HCT116 (cell line): ENCODE data around the gene MYLK3. TPM values are rescaled to one million over a fixed set of nuclear protein-coding genes. Genes with fewer than 3 reads are reported as not detected.

Experiments used
- ATAC-seq: fragments of 200-7000 bp; cut with Tn5 transposase; 2 replicates; pipeline ENCODE4 v1.9.1; 2020; ENCODE audit warnings: mild to moderate bottlenecking, moderate library complexity
- BruUV-seq: library from RNA; stranded (reverse); fragments of 400-500 nt; replicated peaks from 2 replicates; lab custom pipeline; 2021; lab: Mats Ljungman, UMichigan
- CTCF ChIA-PET: fragments of 300-600 bp; sonication (Branson Sonifier 250); formaldehyde crosslinking; loops from one replicate; lab custom pipeline; 2021; ENCODE audit warnings: antibody characterized with exemption; lab: Charles Lee
- POLR2A ChIA-PET: fragments of 300-600, 350-600 bp; sonication (Branson Sonifier 250); formaldehyde crosslinking; loops from one replicate; lab custom pipeline; 2021; ENCODE audit warnings: antibody characterized with exemption; lab: Charles Lee
- RAD21 ChIA-PET, 2 experiments: fragments of 300-600 bp; sonication (Branson Sonifier 250); formaldehyde crosslinking; loops; one replicate each; lab custom pipeline; 2023; ENCODE audit warnings: low total read pairs in 2 of 2; ENCODE audit not compliant: uncharacterized antibody in 2 of 2, unreplicated experiment in 2 of 2, low non-redundant PET in 1 of 2; lab: Charles Lee
- DNase-seq: peaks from one replicate; pipeline ENCODE4 v3.0.0-alpha.2; 2010; ENCODE audit warnings: low read depth, low spot score
- H2AFZ ChIP-seq: fragments of 200-600 bp; shearing (Covaris generic), sonication (generic); 2 replicates; pipeline ENCODE4 v1.6.1; 2017; ENCODE audit warnings: low read depth, mixed run types, mixed read lengths, antibody characterized with exemption, low read length; ENCODE audit not compliant: poor library complexity, severe bottlenecking
- H3K27ac ChIP-seq: 2 replicates; pipeline ENCODE4 v1.5.1; 2012; ENCODE audit warnings: low read depth, low read length
- H3K27me3 ChIP-seq: fragments of 200-600 bp; sonication (generic); 2 replicates; pipeline ENCODE4 v1.6.1; 2016; ENCODE audit warnings: mixed run types, low read length, mixed read lengths; ENCODE audit not compliant: insufficient read depth
- H3K36me3 ChIP-seq, 2 experiments: fragments of 200-500 bp in 1 of 2; fragments of 200-600 bp in 1 of 2; sonication (Bioruptor generic) in 1 of 2; sonication (generic) in 1 of 2; 2 replicates each; pipeline versions ENCODE4 v1.5.1 to v1.6.1; 2014 to 2016; ENCODE audit warnings: low read length in 2 of 2, inconsistent platforms in 1 of 2, mixed read lengths in 1 of 2, mixed run types in 1 of 2; ENCODE audit not compliant: insufficient read depth in 2 of 2, control insufficient read depth in 1 of 2
- H3K4me1 ChIP-seq, 2 experiments: fragments of 200-600 bp in 1 of 2; sonication (generic) in 1 of 2; 2 replicates each; pipeline versions ENCODE4 v1.5.1 to v1.6.1; 2012 to 2017; ENCODE audit warnings: low read length in 2 of 2, inconsistent platforms in 1 of 2, mild to moderate bottlenecking in 1 of 2, mixed read lengths in 1 of 2, mixed run types in 1 of 2, moderate library complexity in 1 of 2; ENCODE audit not compliant: insufficient read depth in 2 of 2, control insufficient read depth in 1 of 2
- H3K4me2 ChIP-seq: fragments of 200-600 bp; sonication (generic); 2 replicates; pipeline ENCODE4 v1.6.1; 2017; ENCODE audit warnings: mixed run types, low read length, mixed read lengths
- H3K4me3 ChIP-seq, 2 experiments: fragments of 200-600 bp in 1 of 2; sonication (generic) in 1 of 2; replicated peaks in 1 of 2; 2 replicates each; pipeline ENCODE4 v1.5.1; 2011 to 2016; ENCODE audit warnings: low read length in 2 of 2, control low read depth in 1 of 2, low read depth in 1 of 2, mild to moderate bottlenecking in 1 of 2, mixed read lengths in 1 of 2, mixed run types in 1 of 2
- H3K79me2 ChIP-seq: fragments of 200-600 bp; sonication (generic); 2 replicates; pipeline ENCODE4 v1.6.1; 2017; ENCODE audit warnings: mild to moderate bottlenecking, mixed run types, low read length, moderate library complexity, mixed read lengths; ENCODE audit not compliant: insufficient read depth
- H3K9ac ChIP-seq: fragments of 200-600 bp; sonication (generic); 2 replicates; pipeline ENCODE4 v1.6.1; 2016; ENCODE audit warnings: low read length, mixed read lengths
- H3K9me2 ChIP-seq: fragments of 200-600 bp; sonication (generic), shearing (Covaris generic); 2 replicates; pipeline ENCODE4 v1.6.1; 2017; ENCODE audit warnings: mixed run types, mild to moderate bottlenecking, moderate library complexity; ENCODE audit not compliant: insufficient read depth
- H3K9me3 ChIP-seq, 2 experiments: fragments of 200-500 bp in 1 of 2; fragments of 200-600 bp in 1 of 2; sonication (Bioruptor generic) in 1 of 2; sonication (generic) in 1 of 2; 2 replicates each; pipeline ENCODE4 v1.6.1; 2014 to 2017; ENCODE audit warnings: low read length in 2 of 2, mixed read lengths in 2 of 2, inconsistent platforms in 1 of 2, low read depth in 1 of 2, mild to moderate bottlenecking in 1 of 2, mixed run types in 1 of 2, moderate library complexity in 1 of 2; ENCODE audit not compliant: control insufficient read depth in 1 of 2, insufficient read depth in 1 of 2
- H4K20me1 ChIP-seq: fragments of 200-600 bp; sonication (generic), shearing (Covaris generic); 2 replicates; pipeline ENCODE4 v1.6.1; 2017; ENCODE audit warnings: mixed run types, mild to moderate bottlenecking, moderate library complexity; ENCODE audit not compliant: insufficient read depth
- ATF3 ChIP-seq: IDR thresholded peaks from 2 replicates; pipeline ENCODE4 v1.6.1; 2012
- CBX3 ChIP-seq: IDR thresholded peaks from 2 replicates; pipeline ENCODE4 v1.6.1; 2012; ENCODE audit warnings: low read depth
- EGR1 ChIP-seq: IDR thresholded peaks from 2 replicates; pipeline ENCODE4 v1.6.1; 2012; ENCODE audit warnings: low read depth
- ELF1 ChIP-seq: IDR thresholded peaks from 2 replicates; pipeline ENCODE4 v1.6.1; 2012; ENCODE audit warnings: low read depth, borderline replicate concordance
- EZH2phosphoT487 ChIP-seq: fragments of 200-600 bp; IDR thresholded peaks from 2 replicates; pipeline ENCODE4 v1.6.1; 2018; ENCODE audit warnings: antibody characterized with exemption, borderline replicate concordance
- POLR2A ChIP-seq: IDR thresholded peaks from 2 replicates; pipeline ENCODE4 v1.7.0; 2011; ENCODE audit warnings: borderline replicate concordance; ENCODE audit not compliant: insufficient read depth, insufficient read length; ENCODE audit errors: extremely low read depth
- SIN3A ChIP-seq: IDR thresholded peaks from 2 replicates; pipeline ENCODE4 v1.6.1; 2012; ENCODE audit warnings: low read depth
- SP1 ChIP-seq: IDR thresholded peaks from 2 replicates; pipeline ENCODE4 v1.6.1; 2012; ENCODE audit warnings: low read depth
- YY1 ChIP-seq: IDR thresholded peaks from 2 replicates; pipeline ENCODE4 v1.6.1; 2011; ENCODE audit warnings: low read length, low read depth, moderate library complexity, mild to moderate bottlenecking; ENCODE audit not compliant: insufficient replicate concordance; ENCODE audit errors: extremely low read depth
- ZFX ChIP-seq: fragments of 450-650 bp; IDR thresholded peaks from 2 replicates; pipeline ENCODE4 v1.6.1; 2017
- intact Hi-C: fragments of 100-400 bp; cut with micrococcal nuclease; formaldehyde crosslinking; loops from 2 replicates; pipeline ENCODE4 v1.10.0; 2022
- total RNA-seq: library from RNA; stranded (reverse); gene quantifications from one replicate; pipeline ENCODE4 v1.2.1, GENCODE V29; 2021; ENCODE audit not compliant: unreplicated experiment
- TF ChIP-seq, protein P1 (sequence below): IDR thresholded peaks from 2 replicates; pipeline ENCODE4 v1.6.1; 2011; ENCODE audit warnings: mild to moderate bottlenecking, low read length, moderate library complexity; ENCODE audit not compliant: insufficient replicate concordance; ENCODE audit errors: extremely low read depth
- TF ChIP-seq, protein P2 (sequence below): IDR thresholded peaks from 2 replicates; pipeline ENCODE4 v1.6.1; 2012
- TF ChIP-seq, protein P3 (sequence below), 3 experiments: fragments of 200-600 bp in 1 of 3; sonication (generic) in 1 of 3; IDR thresholded peaks in 2 of 3; conservative IDR thresholded peaks in 1 of 3; 2 replicates each; pipeline ENCODE4 v1.5.1; 2012 to 2017; ENCODE audit warnings: low read depth in 2 of 3, low read length in 2 of 3, antibody characterized with exemption in 1 of 3, borderline replicate concordance in 1 of 3, control low read depth in 1 of 3, mild to moderate bottlenecking in 1 of 3, mixed read lengths in 1 of 3, mixed run types in 1 of 3, moderate library complexity in 1 of 3; ENCODE audit not compliant: insufficient read depth in 1 of 3

The MYLK3 gene
- total RNA-seq, 1 experiment from 2014 or later = 0.22 TPM

DNA sequence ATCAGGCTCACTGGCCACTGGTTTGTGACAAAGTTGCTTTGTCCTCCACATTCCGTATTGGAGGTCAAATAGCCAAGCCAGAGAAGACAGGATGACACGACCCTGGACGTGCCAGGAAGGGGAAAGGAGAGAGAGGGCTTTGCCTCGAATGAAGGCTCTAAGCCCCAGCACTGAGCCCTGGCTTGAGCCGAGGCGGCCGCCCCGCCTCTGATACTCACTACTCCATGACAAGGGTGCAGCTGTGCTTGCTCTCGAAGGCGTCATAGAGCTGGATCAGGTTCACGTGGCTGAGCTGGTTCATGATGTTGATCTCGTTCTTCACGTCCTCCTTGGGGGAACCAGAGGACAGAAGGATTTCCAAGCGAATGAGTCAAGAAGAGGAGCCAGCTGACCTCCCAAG, 19.3 kb downstream of the MYLK3 start:
- ATAC-seq = no peak
- Histone ChIP-seq H3K9me2 (no peaks in the 10 kb centered on the region), H3K79me2 (no peaks in the 10 kb centered on the region)
- no TSS peak for BruUV-seq
- TF ChIP-seq YY1 (no peak), SIN3A (no peak), POLR2A (no peak), EGR1 (no peak), ATF3 (no peak), EZH2phosphoT487 (no peak), CBX3 (no peak), ZFX (no peak), ELF1 (no peak), SP1 (no peak)
- TF ChIP-seq, protein P1, sequence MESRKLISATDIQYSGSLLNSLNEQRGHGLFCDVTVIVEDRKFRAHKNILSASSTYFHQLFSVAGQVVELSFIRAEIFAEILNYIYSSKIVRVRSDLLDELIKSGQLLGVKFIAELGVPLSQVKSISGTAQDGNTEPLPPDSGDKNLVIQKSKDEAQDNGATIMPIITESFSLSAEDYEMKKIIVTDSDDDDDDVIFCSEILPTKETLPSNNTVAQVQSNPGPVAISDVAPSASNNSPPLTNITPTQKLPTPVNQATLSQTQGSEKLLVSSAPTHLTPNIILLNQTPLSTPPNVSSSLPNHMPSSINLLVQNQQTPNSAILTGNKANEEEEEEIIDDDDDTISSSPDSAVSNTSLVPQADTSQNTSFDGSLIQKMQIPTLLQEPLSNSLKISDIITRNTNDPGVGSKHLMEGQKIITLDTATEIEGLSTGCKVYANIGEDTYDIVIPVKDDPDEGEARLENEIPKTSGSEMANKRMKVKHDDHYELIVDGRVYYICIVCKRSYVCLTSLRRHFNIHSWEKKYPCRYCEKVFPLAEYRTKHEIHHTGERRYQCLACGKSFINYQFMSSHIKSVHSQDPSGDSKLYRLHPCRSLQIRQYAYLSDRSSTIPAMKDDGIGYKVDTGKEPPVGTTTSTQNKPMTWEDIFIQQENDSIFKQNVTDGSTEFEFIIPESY = no peak
- TF ChIP-seq, protein P2, sequence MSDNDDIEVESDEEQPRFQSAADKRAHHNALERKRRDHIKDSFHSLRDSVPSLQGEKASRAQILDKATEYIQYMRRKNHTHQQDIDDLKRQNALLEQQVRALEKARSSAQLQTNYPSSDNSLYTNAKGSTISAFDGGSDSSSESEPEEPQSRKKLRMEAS = no peak
- TF ChIP-seq, protein P3, sequence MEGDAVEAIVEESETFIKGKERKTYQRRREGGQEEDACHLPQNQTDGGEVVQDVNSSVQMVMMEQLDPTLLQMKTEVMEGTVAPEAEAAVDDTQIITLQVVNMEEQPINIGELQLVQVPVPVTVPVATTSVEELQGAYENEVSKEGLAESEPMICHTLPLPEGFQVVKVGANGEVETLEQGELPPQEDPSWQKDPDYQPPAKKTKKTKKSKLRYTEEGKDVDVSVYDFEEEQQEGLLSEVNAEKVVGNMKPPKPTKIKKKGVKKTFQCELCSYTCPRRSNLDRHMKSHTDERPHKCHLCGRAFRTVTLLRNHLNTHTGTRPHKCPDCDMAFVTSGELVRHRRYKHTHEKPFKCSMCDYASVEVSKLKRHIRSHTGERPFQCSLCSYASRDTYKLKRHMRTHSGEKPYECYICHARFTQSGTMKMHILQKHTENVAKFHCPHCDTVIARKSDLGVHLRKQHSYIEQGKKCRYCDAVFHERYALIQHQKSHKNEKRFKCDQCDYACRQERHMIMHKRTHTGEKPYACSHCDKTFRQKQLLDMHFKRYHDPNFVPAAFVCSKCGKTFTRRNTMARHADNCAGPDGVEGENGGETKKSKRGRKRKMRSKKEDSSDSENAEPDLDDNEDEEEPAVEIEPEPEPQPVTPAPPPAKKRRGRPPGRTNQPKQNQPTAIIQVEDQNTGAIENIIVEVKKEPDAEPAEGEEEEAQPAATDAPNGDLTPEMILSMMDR (IDR thresholded peaks at IDR 0.05 in 2 of 3, conservative IDR thresholded peaks at IDR 0.05 in 1 of 3; ENCODE audit: borderline replicate concordance in 1 of 3, insufficient read depth in 1 of 3, low read depth in 2 of 3, low read length in 2 of 3) = no peak
- TF ChIP-seq, all 23 proteins: peak for 0
- ChIA-PET RAD21 (no interaction called here), POLR2A (no interaction called here), CTCF (no interaction called here)
- Histone ChIP-seq H3K4me3 (no peak overlapping the region), H3K36me3 (no peaks in the 10 kb centered on the region), H3K9ac (no peak overlapping the region), H3K9me3 (no peaks in the 10 kb centered on the region), H3K27me3 (no peaks in the 10 kb centered on the region), H2AFZ (no peak overlapping the region), H3K27ac (no peak overlapping the region), H4K20me1 (no peaks in the 10 kb centered on the region), H3K4me2 (no peak overlapping the region), H3K4me1 (no peaks in the 10 kb centered on the region)
- no peak for DNase-seq
- intact Hi-C loops = no loop called here
